Psoas muscle (tissue), 8 donors: Measurements from ENCODE around the gene EVI5. TPM values are rescaled to one million over a fixed set of nuclear protein-coding genes. Genes with fewer than 3 reads are reported as not detected.

ENCODE experiments used
- ATAC-seq, 4 donors: fragments of 200-7000 bp; cut with Tn5 transposase; one replicate each; pipeline ENCODE4 v1.9.1; 2020; ENCODE audit warnings: moderate library complexity in 3 of 4, mild to moderate bottlenecking in 2 of 4
- DNase-seq, 2 donors: peaks; one replicate each; pipeline ENCODE4 v3.0.0-alpha.2; 2020
- H3K27ac ChIP-seq: fragments of 200-600 bp; one replicate; pipeline ENCODE4 v1.8.0; 2022
- H3K27me3 ChIP-seq, 3 donors: fragments of 200-600 bp in 1 of 3; one replicate each; pipeline versions ENCODE4 v1.6.1 to v1.8.0; 2013 to 2022; ENCODE audit warnings: low read length in 2 of 3, mild to moderate bottlenecking in 2 of 3, moderate library complexity in 1 of 3; ENCODE audit not compliant: insufficient read depth in 3 of 3
- H3K36me3 ChIP-seq, 2 donors: fragments of 200-600 bp in 1 of 2; one replicate each; pipeline versions ENCODE4 v1.6.1 to v1.8.0; 2013 to 2022; ENCODE audit warnings: low read depth in 1 of 2, mild to moderate bottlenecking in 1 of 2, moderate library complexity in 1 of 2; ENCODE audit not compliant: insufficient read depth in 1 of 2
- H3K4me1 ChIP-seq: fragments of 200-600 bp; one replicate; pipeline ENCODE4 v1.8.0; 2022
- H3K4me3 ChIP-seq: fragments of 200-600 bp; one replicate; pipeline ENCODE4 v1.8.0; 2022; ENCODE audit warnings: mild to moderate bottlenecking
- H3K9me3 ChIP-seq: fragments of 200-600 bp; one replicate; pipeline ENCODE4 v1.8.0; 2022
- WGBS, 3 donors: extraction: QIAGEN DNeasy Blood & Tissue Kit; methylation state at CpG; one replicate each; pipeline versions ENCODE4 v1.1.6 to v1.1.7; 2013; 5-methylcytosine and 5-hydroxymethylcytosine counted together
- intact Hi-C, 2 donors: fragments of 100-400 bp; cut with DNase I; formaldehyde crosslinking; loops; one replicate each; pipeline versions ENCODE4 v1.11.0 to v1.14.2; 2022
- long read RNA-seq, 2 donors: library from polyadenylated mRNA; unstranded; transcript quantifications; one replicate each; pipeline ENCODE4 v2.0.0, GENCODE V29; 2021
- polyA plus RNA-seq, 3 donors: library from polyadenylated mRNA; stranded (reverse); fragments of 200-250 nt; gene quantifications; one replicate each; pipeline ENCODE4 v1.2.3, GENCODE V29; 2013
- total RNA-seq, 4 donors: library from RNA; stranded (reverse); fragmentation: NEBNext Ultra II Directional in 2 of 4; extraction: Animal tissue kit (Norgen Biotek cat#: 25700) in 2 of 4; gene quantifications; one replicate each; pipeline versions ENCODE4 v1.2.1 to v1.2.4, GENCODE V29; 2021 to 2023
- TF ChIP-seq, protein P1 (sequence below): fragments of 200-600 bp; IDR thresholded peaks from one replicate; pipeline ENCODE4 v1.8.0; 2022; ENCODE audit warnings: antibody characterized with exemption
- donor health status: healthy with polysubstance abuse.
- donor health status: DM: no; HTN: no; CAD: no; lungs with moderate emphysema.
- donor health status: Bipolar disorder and iron deficiency.
- donor health status: healthy.
- donor health status: DM: yes; HTN: yes; CAD: no.
- donor health status: DM: no; HTN: no; CAD: no.
- donor health status: DM: no; HTN: no; CAD: no.
- donor health status: DM: yes; HTN: yes; CAD: no.

The EVI5 gene
- total RNA-seq = 10 to 100 TPM in 3 of 4 donors, 1 to 10 TPM in 1; 6.3 to 15.9 (median 12.5) TPM
- polyA plus RNA-seq = 1 to 10 TPM; 2.3 to 5.0 (median 3.9) TPM
- long read RNA-seq, donor 1, partial matches to known transcripts = 0 of 2 reads
- long read RNA-seq, donor 1, other reads (novel, unspliced or antisense) = 2 of 2 reads
- long read RNA-seq, donor 2, partial matches to known transcripts = 0 of 2 reads
- long read RNA-seq, donor 2, other reads (novel, unspliced or antisense) = 2 of 2 reads

DNA sequence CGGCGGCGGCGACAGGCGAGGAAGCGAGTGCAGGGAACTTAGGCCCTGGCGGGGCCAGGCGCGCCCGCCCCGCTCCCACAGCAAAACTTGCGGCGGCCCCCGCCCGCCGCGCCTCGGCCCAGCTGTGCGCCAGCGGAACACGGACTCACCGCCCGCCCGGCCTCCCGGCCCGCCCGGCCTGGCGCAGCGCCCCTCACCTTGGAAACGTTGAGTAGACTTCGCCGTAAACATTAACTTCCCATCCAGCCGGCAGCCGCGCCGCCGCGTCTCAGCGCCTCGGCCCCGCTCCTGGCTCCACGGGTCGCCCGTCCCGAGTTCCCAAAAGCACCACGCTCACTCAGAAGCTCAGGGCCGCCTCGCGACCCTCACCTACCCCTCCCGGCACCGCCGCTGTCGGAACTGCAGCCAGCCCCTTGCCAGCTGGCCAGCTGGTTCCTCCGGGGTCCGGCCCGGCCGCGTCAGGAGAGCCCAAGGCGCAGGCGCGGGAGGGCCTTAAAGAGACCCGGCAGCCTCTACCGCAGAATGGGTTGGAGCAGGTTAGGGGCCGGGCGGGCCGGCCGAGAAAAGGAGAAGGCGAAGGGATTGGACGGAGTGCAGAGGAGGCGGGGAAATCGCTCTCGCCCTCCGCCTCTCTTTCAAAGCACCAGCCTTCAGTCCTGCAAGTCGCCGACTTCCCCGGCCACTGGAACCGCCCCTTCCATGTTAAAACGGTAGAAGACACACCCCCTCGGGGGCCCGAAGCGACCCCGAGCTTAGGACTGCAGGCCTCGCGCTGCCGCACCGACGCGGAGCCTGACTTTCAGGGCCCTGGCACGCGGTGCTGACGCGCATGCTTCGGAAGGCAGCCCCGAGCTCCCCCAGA, at the start of gene EVI5:
EVI5 (minus strand) TSS at position 470 of the 862 bp plus-strand sequence. CDS start 48,562 bp downstream, outside the sequence.
- peaks cover 11% of the 10 kb centered on the region for H3K4me1 ChIP-seq
- no peaks in the 10 kb centered on the region for H3K9me3 ChIP-seq
- intact Hi-C loops = loop anchor here in 1 of 2 donors (5.0 kb wide), 1 partner anchor 38 kb away; no protein-coding TSS in a partner anchor
- H3K36me3 ChIP-seq = no peaks in the 10 kb centered on the region
- TF ChIP-seq, protein P1, sequence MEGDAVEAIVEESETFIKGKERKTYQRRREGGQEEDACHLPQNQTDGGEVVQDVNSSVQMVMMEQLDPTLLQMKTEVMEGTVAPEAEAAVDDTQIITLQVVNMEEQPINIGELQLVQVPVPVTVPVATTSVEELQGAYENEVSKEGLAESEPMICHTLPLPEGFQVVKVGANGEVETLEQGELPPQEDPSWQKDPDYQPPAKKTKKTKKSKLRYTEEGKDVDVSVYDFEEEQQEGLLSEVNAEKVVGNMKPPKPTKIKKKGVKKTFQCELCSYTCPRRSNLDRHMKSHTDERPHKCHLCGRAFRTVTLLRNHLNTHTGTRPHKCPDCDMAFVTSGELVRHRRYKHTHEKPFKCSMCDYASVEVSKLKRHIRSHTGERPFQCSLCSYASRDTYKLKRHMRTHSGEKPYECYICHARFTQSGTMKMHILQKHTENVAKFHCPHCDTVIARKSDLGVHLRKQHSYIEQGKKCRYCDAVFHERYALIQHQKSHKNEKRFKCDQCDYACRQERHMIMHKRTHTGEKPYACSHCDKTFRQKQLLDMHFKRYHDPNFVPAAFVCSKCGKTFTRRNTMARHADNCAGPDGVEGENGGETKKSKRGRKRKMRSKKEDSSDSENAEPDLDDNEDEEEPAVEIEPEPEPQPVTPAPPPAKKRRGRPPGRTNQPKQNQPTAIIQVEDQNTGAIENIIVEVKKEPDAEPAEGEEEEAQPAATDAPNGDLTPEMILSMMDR = no peak
- no peaks in the 10 kb centered on the region for H3K27me3 ChIP-seq
- peak; percentile 96 to 97 for DNase-seq
- peak; percentile 94 to 97 (median 95) for ATAC-seq
- WGBS, 3 donors = 0 to 1% (median 0%) methylated on average over 61 to 94 of the region's 94 CpGs
- peak within 1 kb of the TSS; percentile 88 for H3K4me3 ChIP-seq
- H3K27ac ChIP-seq = peak within 1 kb of the TSS; percentile 97

- peak overlapping the region; percentile 97 for H3K4me3 ChIP-seq
- peaks cover 21 to 64% of the 10 kb centered on the region in 2 donors for H3K36me3 ChIP-seq
- intact Hi-C loops = no loop called here
- TF ChIP-seq, protein P1 = no peak
- ATAC-seq (no peak), DNase-seq (no peak)
- H3K4me1 ChIP-seq = peaks cover 51% of the 10 kb centered on the region
- H3K9me3 ChIP-seq = no peaks in the 10 kb centered on the region
- no peak overlapping the region for H3K27ac ChIP-seq
- 68 to 75% (median 73%) methylated on average over 5 of the region's 5 CpGs for WGBS, 3 donors
- H3K27me3 ChIP-seq = no peaks in the 10 kb centered on the region
Observed at GRCh38 chr1:92834617-92835016, 49.7 kb upstream of the EVI5 start.

GRCh38 chr1:92833840-92834239, 48.9 kb upstream of the EVI5 start:
- intact Hi-C loops = no loop called here
- ATAC-seq = no peak
- no peaks in the 10 kb centered on the region for H3K9me3 ChIP-seq
- peak overlapping the region; percentile 89 for H3K27ac ChIP-seq
- 60 to 68% (median 63%) methylated on average over 5 of the region's 5 CpGs for WGBS, 3 donors
- H3K4me3 ChIP-seq = peak overlapping the region; percentile 97
- no peak for DNase-seq
- TF ChIP-seq, protein P1 = no peak
- H3K36me3 ChIP-seq = peaks cover 21 to 56% of the 10 kb centered on the region in 2 donors
- no peaks in the 10 kb centered on the region for H3K27me3 ChIP-seq
- H3K4me1 ChIP-seq = peaks cover 44% of the 10 kb centered on the region

GRCh38 chr1:92832537-92833114, 47.7 kb upstream of the EVI5 start:
- intact Hi-C loops = no loop called here
- Histone ChIP-seq H3K27ac (peak overlapping the region; percentile 89), H3K36me3 (peaks cover 16 to 44% of the 10 kb centered on the region in 2 donors), H3K9me3 (no peaks in the 10 kb centered on the region), H3K4me1 (peaks cover 33% of the 10 kb centered on the region), H3K27me3 (no peaks in the 10 kb centered on the region), H3K4me3 (peak overlapping the region; percentile 97)
- ATAC-seq (peak in 3 of 4 donors; percentile 3 to 66 (median 39)), DNase-seq (no peak)
- TF ChIP-seq, protein P1 = no peak
- WGBS, 3 donors = 0 to 1% (median 1%) methylated on average over 19 of the region's 19 CpGs
